GM10266 (cell line): ENCODE data around the gene WWOX.

ENCODE experiments used
- DNase-seq: peaks from one replicate; pipeline ENCODE4 v3.0.0; 2012; ENCODE audit errors: extremely low spot score
- TF ChIP-seq, protein P1 (sequence below): IDR thresholded peaks from 2 replicates; pipeline ENCODE4 v1.5.1; 2012; ENCODE audit warnings: mild to moderate bottlenecking, low read depth; ENCODE audit not compliant: control insufficient read depth, insufficient read depth; ENCODE audit errors: missing control alignments

Gene WWOX

DNA sequence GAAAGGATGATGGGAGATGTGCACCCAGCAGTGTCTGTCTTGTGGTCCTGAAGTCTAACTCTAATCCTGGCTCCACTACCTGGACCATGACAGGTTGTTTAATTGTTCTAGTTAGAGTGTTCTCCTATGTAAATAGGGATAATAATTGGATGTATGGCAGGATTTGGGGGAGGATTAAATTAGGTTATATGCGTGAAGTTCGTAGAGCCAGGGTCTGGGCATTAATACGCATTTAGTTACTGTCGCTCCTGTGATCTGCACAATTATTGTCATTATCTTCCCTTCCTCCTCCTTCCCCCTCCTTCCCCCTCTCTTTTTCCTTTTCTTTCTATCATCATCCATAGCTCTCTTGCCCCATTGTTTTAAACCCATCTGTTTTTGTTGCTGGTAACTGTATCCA is 210.3 kb downstream of the WWOX start:
- TF ChIP-seq, protein P1, sequence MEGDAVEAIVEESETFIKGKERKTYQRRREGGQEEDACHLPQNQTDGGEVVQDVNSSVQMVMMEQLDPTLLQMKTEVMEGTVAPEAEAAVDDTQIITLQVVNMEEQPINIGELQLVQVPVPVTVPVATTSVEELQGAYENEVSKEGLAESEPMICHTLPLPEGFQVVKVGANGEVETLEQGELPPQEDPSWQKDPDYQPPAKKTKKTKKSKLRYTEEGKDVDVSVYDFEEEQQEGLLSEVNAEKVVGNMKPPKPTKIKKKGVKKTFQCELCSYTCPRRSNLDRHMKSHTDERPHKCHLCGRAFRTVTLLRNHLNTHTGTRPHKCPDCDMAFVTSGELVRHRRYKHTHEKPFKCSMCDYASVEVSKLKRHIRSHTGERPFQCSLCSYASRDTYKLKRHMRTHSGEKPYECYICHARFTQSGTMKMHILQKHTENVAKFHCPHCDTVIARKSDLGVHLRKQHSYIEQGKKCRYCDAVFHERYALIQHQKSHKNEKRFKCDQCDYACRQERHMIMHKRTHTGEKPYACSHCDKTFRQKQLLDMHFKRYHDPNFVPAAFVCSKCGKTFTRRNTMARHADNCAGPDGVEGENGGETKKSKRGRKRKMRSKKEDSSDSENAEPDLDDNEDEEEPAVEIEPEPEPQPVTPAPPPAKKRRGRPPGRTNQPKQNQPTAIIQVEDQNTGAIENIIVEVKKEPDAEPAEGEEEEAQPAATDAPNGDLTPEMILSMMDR, result no peak
- no peak for DNase-seq

GRCh38 chr16:78310196-78310595 is 210.7 kb downstream of the WWOX start:
- no peak for DNase-seq
- TF ChIP-seq, protein P1, result no peak

GRCh38 chr16:78310990-78311561 is 211.6 kb downstream of the WWOX start:
- DNase-seq, result no peak
- TF ChIP-seq, protein P1, result no peak

GRCh38 chr16:78311831-78312230 is 212.4 kb downstream of the WWOX start:
- TF ChIP-seq, protein P1, result no peak
- DNase-seq, result no peak

GRCh38 chr16:78317564-78318240 is 218.2 kb downstream of the WWOX start:
- TF ChIP-seq, protein P1, result no peak

DNA sequence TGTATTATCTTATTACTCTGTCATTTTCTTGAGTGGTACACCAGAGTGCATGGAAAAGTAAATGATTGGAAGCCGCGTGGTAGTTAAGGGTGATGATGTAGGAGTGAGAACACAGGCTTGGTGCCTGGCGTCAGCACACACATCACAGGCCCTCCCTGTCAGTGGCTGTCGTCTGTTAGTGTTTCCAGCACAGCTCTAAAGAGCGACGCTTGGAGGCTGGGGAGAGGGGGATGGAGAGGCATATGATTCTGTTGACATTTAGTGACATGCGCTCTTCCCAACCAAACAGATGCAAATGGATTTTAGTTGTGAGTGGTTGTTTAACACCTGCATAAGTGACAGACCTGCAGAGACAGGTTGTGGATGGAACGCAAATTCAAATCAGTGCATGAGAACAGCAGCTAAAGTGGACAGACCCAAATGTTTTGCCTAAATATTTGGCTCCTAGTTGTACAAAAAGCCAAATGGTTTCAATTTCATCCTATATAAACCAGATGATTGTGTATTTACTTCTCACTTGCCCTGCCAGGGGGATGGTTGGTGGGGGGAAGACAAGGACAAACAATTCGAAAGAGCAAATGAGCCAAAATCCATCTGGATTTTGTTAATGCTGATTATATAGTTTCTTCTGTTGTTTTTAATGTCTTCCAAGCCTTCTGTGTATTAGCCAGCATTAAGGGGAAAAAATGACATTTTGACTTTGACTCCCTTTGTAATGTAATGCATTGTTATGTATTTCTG is 222.3 kb downstream of the WWOX start:
- TF ChIP-seq, protein P1, result no peak
- no peak for DNase-seq

More at GRCh38 chr16:78317564-78318240, 218.2 kb downstream of the WWOX start:
- no peak for DNase-seq

DNA sequence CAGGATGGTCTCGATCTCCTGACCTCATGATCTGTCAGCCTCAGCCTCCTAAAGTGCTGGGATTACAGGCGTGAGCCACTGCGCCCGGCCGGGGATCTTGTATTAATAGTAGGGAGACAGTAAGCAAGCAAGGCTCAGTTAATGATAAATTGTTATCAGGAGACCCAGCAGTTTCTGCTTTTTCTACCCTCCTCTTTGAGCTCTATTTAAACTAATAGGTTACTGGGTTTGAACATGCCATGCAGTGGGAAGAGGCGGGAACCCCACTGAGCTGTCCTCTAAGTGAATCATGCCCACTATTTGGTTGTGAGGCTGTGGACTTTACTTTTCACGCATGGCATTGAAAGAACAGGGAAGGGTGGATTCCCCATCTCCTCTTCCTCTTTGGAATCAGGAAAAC is 223.9 kb downstream of the WWOX start:
- DNase-seq, result no peak
- TF ChIP-seq, protein P1, result no peak
